ENCODE data around the gene CIBAR2. TPM values are rescaled to one million over a fixed set of nuclear protein-coding genes. Genes with fewer than 3 reads are reported as not detected.

CIBAR2 gene
- total RNA-seq, 1 donor from 2014 or later: not detected

DNA sequence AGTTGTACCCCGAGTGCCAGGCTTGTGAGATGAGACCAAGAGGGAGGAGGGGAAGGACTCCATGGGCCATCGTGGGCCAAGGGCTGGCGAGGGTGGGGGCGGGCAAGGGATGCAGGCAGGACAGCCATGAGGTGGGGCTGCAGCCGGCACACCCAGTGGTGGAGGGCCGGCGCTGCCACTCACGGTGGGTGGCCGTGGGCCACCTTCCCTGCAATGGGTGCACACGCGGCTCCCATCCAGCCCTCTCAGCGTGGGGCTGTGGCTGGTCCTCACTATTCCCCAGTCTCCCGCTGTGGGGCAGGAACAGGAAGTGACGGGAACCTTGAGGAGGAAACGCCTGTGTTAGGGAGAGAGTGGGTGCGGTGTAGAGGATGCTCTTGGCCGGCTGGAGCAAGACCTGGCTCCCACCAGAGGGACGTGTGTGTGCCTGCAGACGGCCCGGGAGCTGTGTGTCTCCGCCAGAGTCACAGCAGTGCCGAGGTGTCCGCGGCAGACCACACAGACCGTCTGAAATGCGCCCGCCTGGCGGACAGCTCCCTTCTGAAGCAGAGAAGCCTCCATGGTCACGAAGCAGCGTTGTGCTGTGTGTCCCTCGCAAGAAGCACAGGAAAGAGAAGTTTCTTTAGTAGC, 23.6 kb downstream of the CIBAR2 start:
- Histone ChIP-seq H3K9me3 (replicated peaks) (no peaks in the 10 kb centered on the region), H3K27me3 (ENCODE audit: low read depth) (peaks cover 7% of the 10 kb centered on the region), H3K4me3 (no peak overlapping the region), H3K27ac (replicated peaks) (no peak overlapping the region), H3K4me1 (peaks cover 33% of the 10 kb centered on the region), H3K36me3 (peaks cover 6% of the 10 kb centered on the region)
- intact Hi-C loops (cut with micrococcal nuclease): no loop called here
- DNase-seq: no peak
- TF ChIP-seq, protein P1, sequence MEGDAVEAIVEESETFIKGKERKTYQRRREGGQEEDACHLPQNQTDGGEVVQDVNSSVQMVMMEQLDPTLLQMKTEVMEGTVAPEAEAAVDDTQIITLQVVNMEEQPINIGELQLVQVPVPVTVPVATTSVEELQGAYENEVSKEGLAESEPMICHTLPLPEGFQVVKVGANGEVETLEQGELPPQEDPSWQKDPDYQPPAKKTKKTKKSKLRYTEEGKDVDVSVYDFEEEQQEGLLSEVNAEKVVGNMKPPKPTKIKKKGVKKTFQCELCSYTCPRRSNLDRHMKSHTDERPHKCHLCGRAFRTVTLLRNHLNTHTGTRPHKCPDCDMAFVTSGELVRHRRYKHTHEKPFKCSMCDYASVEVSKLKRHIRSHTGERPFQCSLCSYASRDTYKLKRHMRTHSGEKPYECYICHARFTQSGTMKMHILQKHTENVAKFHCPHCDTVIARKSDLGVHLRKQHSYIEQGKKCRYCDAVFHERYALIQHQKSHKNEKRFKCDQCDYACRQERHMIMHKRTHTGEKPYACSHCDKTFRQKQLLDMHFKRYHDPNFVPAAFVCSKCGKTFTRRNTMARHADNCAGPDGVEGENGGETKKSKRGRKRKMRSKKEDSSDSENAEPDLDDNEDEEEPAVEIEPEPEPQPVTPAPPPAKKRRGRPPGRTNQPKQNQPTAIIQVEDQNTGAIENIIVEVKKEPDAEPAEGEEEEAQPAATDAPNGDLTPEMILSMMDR (IDR thresholded peaks at IDR 0.05; ENCODE audit: borderline replicate concordance): no peak

DNA sequence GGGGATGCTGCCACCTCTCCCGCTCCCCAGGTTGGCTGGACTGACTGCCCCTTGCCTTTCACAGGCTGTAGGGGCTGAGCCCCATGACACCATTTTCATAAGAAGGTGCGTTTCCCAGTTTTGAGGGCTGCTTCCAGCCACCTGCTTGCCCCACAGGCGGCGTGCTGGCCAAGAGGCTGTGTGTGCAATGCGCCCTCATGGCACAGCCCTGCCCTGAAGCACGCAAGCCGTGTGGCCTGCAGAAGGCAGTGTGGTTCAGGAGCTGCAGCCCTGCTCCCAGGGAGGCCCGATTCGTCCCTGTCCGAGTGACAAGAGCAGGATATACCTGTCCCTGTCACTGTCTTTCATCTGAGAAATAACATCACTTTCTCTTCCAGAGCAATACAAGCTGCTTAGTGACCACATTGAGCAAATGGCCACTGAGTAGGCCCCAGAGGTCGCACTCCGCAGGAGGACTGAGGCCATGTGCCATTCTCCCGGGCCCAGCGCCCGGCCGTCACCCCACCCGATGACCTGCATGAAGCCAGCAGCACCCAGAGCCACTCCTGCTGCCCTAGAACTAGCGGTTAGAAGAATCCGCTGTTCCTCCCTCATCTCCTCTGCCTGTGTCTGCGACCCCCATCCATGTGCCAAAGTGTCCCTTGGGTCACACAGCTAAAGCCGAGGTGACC, 24.2 kb downstream of the CIBAR2 start:
- no peak overlapping the region for H3K4me3 ChIP-seq
- DNase-seq: no peak
- intact Hi-C loops (cut with micrococcal nuclease): no loop called here
- H3K4me1 ChIP-seq: peaks cover 37% of the 10 kb centered on the region
- TF ChIP-seq, protein P1 (IDR thresholded peaks at IDR 0.05; ENCODE audit: borderline replicate concordance): no peak
- H3K36me3 ChIP-seq: peaks cover 6% of the 10 kb centered on the region
- peaks cover under 1% of the 10 kb centered on the region for H3K27me3 ChIP-seq (ENCODE audit: low read depth)
- H3K9me3 ChIP-seq (replicated peaks): no peaks in the 10 kb centered on the region
- no peak overlapping the region for H3K27ac ChIP-seq (replicated peaks)

DNA sequence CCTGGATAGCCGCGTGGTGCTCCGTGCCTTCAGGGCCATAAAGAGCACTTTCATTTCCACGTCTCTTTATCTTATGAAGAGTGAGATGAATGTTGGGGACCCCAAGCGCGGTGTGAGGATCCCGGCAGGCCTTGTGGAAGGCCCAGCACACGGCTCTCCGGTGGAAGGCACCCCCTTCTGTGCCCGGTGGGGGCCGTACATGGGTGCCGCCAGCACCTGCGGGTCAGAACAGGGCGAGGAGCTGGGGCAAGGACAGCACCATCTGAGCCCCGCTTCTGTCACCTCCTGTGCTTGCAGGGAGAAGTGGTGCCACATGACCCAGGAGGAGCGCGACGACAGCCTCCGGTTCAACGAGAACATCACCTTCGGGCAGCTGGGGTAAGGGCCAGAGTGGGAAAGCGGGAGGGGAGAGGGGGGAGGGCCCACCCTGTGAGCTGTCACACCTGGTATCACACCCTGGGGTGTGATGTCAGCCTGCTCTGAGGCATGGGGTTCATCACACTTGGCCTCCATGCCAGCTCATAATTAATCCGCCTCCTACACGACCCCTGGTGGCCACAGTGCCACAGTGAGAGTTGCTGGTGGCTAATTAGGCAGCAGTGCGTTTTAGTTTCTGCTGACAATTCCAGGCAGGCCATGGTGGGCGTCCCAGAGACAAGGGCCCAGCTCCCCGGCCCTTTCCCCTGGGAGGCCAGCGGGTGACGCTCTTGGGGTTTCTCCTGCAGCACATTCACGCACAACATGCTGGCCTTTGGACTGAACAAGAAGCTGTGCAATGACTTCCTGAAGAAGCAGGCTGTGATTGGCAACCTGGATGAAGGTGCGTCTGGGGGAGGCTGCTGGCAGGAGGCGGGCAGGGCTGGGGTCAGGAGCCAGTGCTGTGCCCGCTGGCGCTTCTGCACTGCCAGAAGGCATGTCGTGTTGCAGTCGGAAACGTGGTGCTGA, 25.7 kb downstream of the CIBAR2 start:
- DNase-seq: peak; percentile 78
- H3K27ac ChIP-seq (replicated peaks): no peak overlapping the region
- peaks cover 42% of the 10 kb centered on the region for H3K4me1 ChIP-seq
- no peaks in the 10 kb centered on the region for H3K27me3 ChIP-seq (ENCODE audit: low read depth)
- no peak overlapping the region for H3K4me3 ChIP-seq
- H3K36me3 ChIP-seq: peaks cover 8% of the 10 kb centered on the region
- intact Hi-C loops (cut with micrococcal nuclease): no loop called here
- no peaks in the 10 kb centered on the region for H3K9me3 ChIP-seq (replicated peaks)
- TF ChIP-seq, protein P1 (IDR thresholded peaks at IDR 0.05; ENCODE audit: borderline replicate concordance): peak; percentile 84

DNA sequence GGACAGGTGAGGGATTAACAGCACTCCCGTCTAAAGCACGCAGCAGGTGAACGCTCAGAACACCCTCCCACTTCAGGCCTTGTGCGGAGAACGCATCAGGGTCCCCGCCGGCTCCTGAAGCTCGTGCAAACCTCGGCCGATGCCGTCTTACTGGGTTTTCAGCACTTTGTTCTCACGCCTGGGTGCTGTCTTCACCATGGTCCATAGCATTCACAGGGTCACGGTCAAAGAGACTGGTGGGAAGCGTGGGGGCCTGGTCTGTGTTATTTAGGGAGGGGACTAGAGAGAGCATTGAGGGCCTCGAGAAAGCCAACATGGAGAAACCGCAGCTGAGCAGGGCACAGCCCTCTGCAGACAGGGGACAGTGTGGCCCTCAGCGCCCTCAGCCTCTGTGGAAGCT, 26.6 kb downstream of the CIBAR2 start:
- no peak for DNase-seq
- no peak overlapping the region for H3K4me3 ChIP-seq
- peaks cover 15% of the 10 kb centered on the region for H3K36me3 ChIP-seq
- intact Hi-C loops (cut with micrococcal nuclease): no loop called here
- TF ChIP-seq, protein P1 (IDR thresholded peaks at IDR 0.05; ENCODE audit: borderline replicate concordance): no peak
- no peaks in the 10 kb centered on the region for H3K27me3 ChIP-seq (ENCODE audit: low read depth)
- no peaks in the 10 kb centered on the region for H3K9me3 ChIP-seq (replicated peaks)
- no peak overlapping the region for H3K27ac ChIP-seq (replicated peaks)
- peaks cover 37% of the 10 kb centered on the region for H3K4me1 ChIP-seq

DNA sequence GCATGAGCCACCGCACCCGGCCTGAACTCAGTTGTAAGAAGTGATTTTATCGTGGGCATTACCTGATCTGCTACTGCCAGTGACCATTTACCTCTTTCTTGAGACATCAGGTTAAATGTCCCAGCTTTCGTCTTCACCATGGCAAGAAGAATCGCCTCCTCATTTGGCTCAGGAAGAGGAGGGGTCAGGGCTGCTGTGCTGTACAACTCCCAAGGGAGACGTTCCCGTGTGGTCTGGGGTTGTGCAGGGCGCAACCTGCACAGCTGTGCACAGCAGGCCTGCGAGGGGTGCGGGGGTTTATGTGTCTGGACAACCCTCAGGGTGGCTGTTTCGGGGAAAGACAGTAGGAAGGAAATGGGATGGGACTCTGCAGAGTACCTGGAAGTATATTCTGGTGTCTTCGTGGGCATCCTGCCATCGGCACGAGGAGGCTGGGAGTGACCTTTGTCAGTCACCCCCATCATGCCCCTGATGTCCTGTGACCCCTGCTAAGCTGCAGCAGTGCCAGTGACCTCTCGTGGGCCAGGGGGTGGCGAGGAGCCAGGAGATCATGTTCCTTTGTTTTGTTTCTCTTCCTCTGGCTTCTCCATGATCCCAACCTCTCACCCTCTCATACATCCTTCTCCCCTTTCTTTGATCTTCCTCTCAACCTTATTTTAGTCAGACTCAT, 27.3 kb downstream of the CIBAR2 start:
- peaks cover 16% of the 10 kb centered on the region for H3K36me3 ChIP-seq
- no peak overlapping the region for H3K27ac ChIP-seq (replicated peaks)
- TF ChIP-seq, protein P1 (IDR thresholded peaks at IDR 0.05; ENCODE audit: borderline replicate concordance): no peak
- intact Hi-C loops (cut with micrococcal nuclease): no loop called here
- no peaks in the 10 kb centered on the region for H3K9me3 ChIP-seq (replicated peaks)
- H3K27me3 ChIP-seq (ENCODE audit: low read depth): no peaks in the 10 kb centered on the region
- peaks cover 30% of the 10 kb centered on the region for H3K4me1 ChIP-seq
- no peak for DNase-seq
- H3K4me3 ChIP-seq: no peak overlapping the region
